Keratinocyte (primary cell): Measurements from ENCODE around the gene TRIM59.

Experiments used
- EZH2 ChIP-seq: IDR thresholded peaks from one replicate; pipeline ENCODE4 v1.6.1; 2012; ENCODE audit warnings: inconsistent platforms, mild to moderate bottlenecking, low read length, moderate library complexity
- TF ChIP-seq, protein P1 (sequence below), 3 experiments: IDR thresholded peaks in 1 of 3; conservative IDR thresholded peaks in 1 of 3; optimal IDR thresholded peaks in 1 of 3; 2 replicates in 2 of 3; 3 replicates in 1 of 3; pipeline versions ENCODE3 to v1.5.1; 2011; ENCODE audit warnings: low read length in 3 of 3, mild to moderate bottlenecking in 3 of 3, moderate library complexity in 2 of 3, control low read depth in 1 of 3, inconsistent platforms in 1 of 3; ENCODE audit not compliant: insufficient read depth in 2 of 3; ENCODE audit errors: extremely low read depth in 1 of 3

DNA sequence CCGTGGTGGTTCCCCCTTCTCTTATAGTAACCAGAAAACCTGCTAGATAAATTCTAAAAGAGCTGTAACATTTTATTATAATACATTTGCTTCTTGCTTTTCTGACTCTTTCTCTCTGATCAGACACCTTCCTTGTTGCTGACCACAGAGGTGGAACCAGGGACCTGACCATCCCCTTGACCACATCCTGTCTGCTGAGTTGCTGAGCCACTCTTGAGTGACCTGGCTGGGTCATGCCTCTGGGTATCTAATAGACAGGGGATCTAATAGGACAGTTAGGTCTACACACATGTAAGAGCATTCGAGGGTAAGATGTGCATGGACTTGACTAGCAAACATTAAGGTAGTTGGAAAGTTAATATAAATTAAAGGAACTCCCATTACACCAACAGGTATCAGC lies 22.8 kb upstream of the TRIM59 start:
- no peak for TF ChIP-seq EZH2
- TF ChIP-seq, protein P1, sequence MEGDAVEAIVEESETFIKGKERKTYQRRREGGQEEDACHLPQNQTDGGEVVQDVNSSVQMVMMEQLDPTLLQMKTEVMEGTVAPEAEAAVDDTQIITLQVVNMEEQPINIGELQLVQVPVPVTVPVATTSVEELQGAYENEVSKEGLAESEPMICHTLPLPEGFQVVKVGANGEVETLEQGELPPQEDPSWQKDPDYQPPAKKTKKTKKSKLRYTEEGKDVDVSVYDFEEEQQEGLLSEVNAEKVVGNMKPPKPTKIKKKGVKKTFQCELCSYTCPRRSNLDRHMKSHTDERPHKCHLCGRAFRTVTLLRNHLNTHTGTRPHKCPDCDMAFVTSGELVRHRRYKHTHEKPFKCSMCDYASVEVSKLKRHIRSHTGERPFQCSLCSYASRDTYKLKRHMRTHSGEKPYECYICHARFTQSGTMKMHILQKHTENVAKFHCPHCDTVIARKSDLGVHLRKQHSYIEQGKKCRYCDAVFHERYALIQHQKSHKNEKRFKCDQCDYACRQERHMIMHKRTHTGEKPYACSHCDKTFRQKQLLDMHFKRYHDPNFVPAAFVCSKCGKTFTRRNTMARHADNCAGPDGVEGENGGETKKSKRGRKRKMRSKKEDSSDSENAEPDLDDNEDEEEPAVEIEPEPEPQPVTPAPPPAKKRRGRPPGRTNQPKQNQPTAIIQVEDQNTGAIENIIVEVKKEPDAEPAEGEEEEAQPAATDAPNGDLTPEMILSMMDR (optimal IDR thresholded peaks at IDR 0.05 in 1 of 3, IDR thresholded peaks at IDR 0.05 in 1 of 3, conservative IDR thresholded peaks at IDR 0.05 in 1 of 3; ENCODE audit: extremely low read depth in 1 of 3, insufficient read depth in 2 of 3, low read length in 3 of 3), result no peak
